DMS79 treated with DMSO at 0.1 percent for 48 hours (cell line): ENCODE measurements around the gene ZSWIM5.

ENCODE experiments used
- DNase-seq: peaks from one replicate; lab custom pipeline; 2025; lab: John Stamatoyannopoulos, UW

The ZSWIM5 gene

GRCh38 chr1:45023663-45024062, 182.7 kb downstream of the ZSWIM5 start:
- DNase-seq: no peak

GRCh38 chr1:45018599-45019230, 187.7 kb downstream of the ZSWIM5 start:
- peak; percentile 4 for DNase-seq

GRCh38 chr1:45016767-45017166, 189.6 kb downstream of the ZSWIM5 start:
- DNase-seq: no peak

GRCh38 chr1:45016090-45016697, 190.2 kb downstream of the ZSWIM5 start:
- DNase-seq: no peak

- DNase-seq: no peak
Observed at GRCh38 chr1:45015683-45016082, 190.7 kb downstream of the ZSWIM5 start.

GRCh38 chr1:45014321-45015028, 191.9 kb downstream of the ZSWIM5 start:
- DNase-seq: peak; percentile 80

- DNase-seq: no peak
Observed at GRCh38 chr1:45013551-45014209, 192.7 kb downstream of the ZSWIM5 start.

- peak; percentile 64 for DNase-seq
Observed at GRCh38 chr1:45012639-45013278, 193.6 kb downstream of the ZSWIM5 start.

GRCh38 chr1:45011837-45012638, 194.4 kb downstream of the ZSWIM5 start, which contains the start of gene UROD:
Gene UROD, plus strand, starts transcription at chr1:45012254. Its CDS starts 12 bp downstream, at chr1:45012266.
- DNase-seq: peak; percentile 97

GRCh38 chr1:45010855-45011811, 195.3 kb downstream of the ZSWIM5 start, which contains the start of gene HECTD3:
Gene HECTD3, minus strand, starts transcription at chr1:45011324. Its CDS starts 67 bp downstream, at chr1:45011257.
- peak; percentile 83 for DNase-seq

- DNase-seq: peak; percentile 46
Observed at GRCh38 chr1:45009956-45010854, 196.2 kb downstream of the ZSWIM5 start.

GRCh38 chr1:45009296-45009865, 197.0 kb downstream of the ZSWIM5 start:
- DNase-seq: no peak

- no peak for DNase-seq
Observed at GRCh38 chr1:45008516-45008915, 197.9 kb downstream of the ZSWIM5 start.

- DNase-seq: no peak
Observed at GRCh38 chr1:45008076-45008475, 198.3 kb downstream of the ZSWIM5 start.

GRCh38 chr1:45007311-45007710, 199.1 kb downstream of the ZSWIM5 start:
- no peak for DNase-seq

GRCh38 chr1:45005761-45006160, 200.6 kb downstream of the ZSWIM5 start:
- no peak for DNase-seq

GRCh38 chr1:45004281-45004920, 202.0 kb downstream of the ZSWIM5 start:
- DNase-seq: no peak

- no peak for DNase-seq
Observed at GRCh38 chr1:45003741-45004140, 202.7 kb downstream of the ZSWIM5 start.
